MM.1S (cell line): ENCODE measurements around the gene TMEM115.

ENCODE experiments used
- DNase-seq: peaks from one replicate; pipeline ENCODE4 v3.0.0-alpha.2; 2015
- H2AFZ ChIP-seq: fragments of 300-600 bp; sonication (generic); 2 replicates; pipeline ENCODE4 v1.6.0; 2016; ENCODE audit warnings: antibody characterized with exemption, low read length
- H3F3A ChIP-seq: fragments of 300-600 bp; sonication (generic); 2 replicates; pipeline ENCODE4 v1.6.1; 2016; ENCODE audit warnings: mild to moderate bottlenecking, antibody characterized with exemption, low read length, moderate library complexity, mixed read lengths; ENCODE audit not compliant: insufficient read depth
- H3K27ac ChIP-seq: fragments of 300-600 bp; sonication (generic); 2 replicates; pipeline ENCODE4 v1.5.1; 2016; ENCODE audit warnings: mild to moderate bottlenecking, low read length
- H3K27me3 ChIP-seq: fragments of 300-600 bp; sonication (generic); replicated peaks from 2 replicates; pipeline ENCODE4 v1.6.0; 2016; ENCODE audit warnings: low read length; ENCODE audit not compliant: insufficient read depth
- H3K36me3 ChIP-seq: fragments of 300-600 bp; sonication (generic); replicated peaks from 2 replicates; pipeline ENCODE4 v1.6.1; 2016; ENCODE audit warnings: mild to moderate bottlenecking, low read length, mixed read lengths; ENCODE audit not compliant: insufficient read depth
- H3K4me1 ChIP-seq: fragments of 300-600 bp; sonication (generic); 2 replicates; pipeline ENCODE4 v1.6.1; 2016; ENCODE audit warnings: low read length, mixed read lengths
- H3K4me2 ChIP-seq: fragments of 300-600 bp; sonication (generic); 2 replicates; pipeline ENCODE4 v1.6.0; 2016; ENCODE audit warnings: low read depth, low read length
- H3K4me3 ChIP-seq: fragments of 300-600 bp; sonication (generic); 2 replicates; pipeline ENCODE4 v1.5.1; 2016; ENCODE audit warnings: low read length, mixed read lengths
- H3K79me2 ChIP-seq: fragments of 300-600 bp; sonication (generic); 2 replicates; pipeline ENCODE4 v1.6.1; 2016; ENCODE audit warnings: mixed run types, low read length, mixed read lengths
- H3K9ac ChIP-seq: fragments of 300-600 bp; sonication (generic); 2 replicates; pipeline ENCODE4 v1.6.1; 2016; ENCODE audit warnings: low read length, mixed read lengths
- H3K9me2 ChIP-seq: fragments of 300-600 bp; sonication (generic); replicated peaks from 2 replicates; pipeline ENCODE4 v1.6.1; 2016; ENCODE audit warnings: mild to moderate bottlenecking, low read length, mixed read lengths; ENCODE audit not compliant: insufficient read depth
- H3K9me3 ChIP-seq: fragments of 300-600 bp; sonication (generic); replicated peaks from 2 replicates; pipeline ENCODE4 v1.6.1; 2016; ENCODE audit warnings: mild to moderate bottlenecking, low read length, mixed read lengths; ENCODE audit not compliant: insufficient read depth
- H4K20me1 ChIP-seq: fragments of 300-600 bp; sonication (generic); 2 replicates; pipeline ENCODE4 v1.6.1; 2016; ENCODE audit warnings: mild to moderate bottlenecking, low read length, moderate library complexity, mixed read lengths; ENCODE audit not compliant: insufficient read depth
- CTCF ChIP-seq: fragments of 300-600 bp; sonication (generic); IDR thresholded peaks from 2 replicates; pipeline ENCODE4 v1.5.1; 2016; ENCODE audit warnings: antibody characterized with exemption, low read length, mixed read lengths
- EZH2 ChIP-seq: fragments of 300-600 bp; sonication (generic); optimal IDR thresholded peaks from 2 replicates; pipeline ENCODE3; 2017; ENCODE audit warnings: low read depth, mild to moderate bottlenecking, antibody characterized with exemption, low read length, mixed read lengths
- EZH2phosphoT487 ChIP-seq: fragments of 300-600 bp; sonication (generic); IDR thresholded peaks from 2 replicates; pipeline ENCODE4 v1.6.1; 2018; ENCODE audit warnings: antibody characterized with exemption, low read length

TMEM115 gene

DNA sequence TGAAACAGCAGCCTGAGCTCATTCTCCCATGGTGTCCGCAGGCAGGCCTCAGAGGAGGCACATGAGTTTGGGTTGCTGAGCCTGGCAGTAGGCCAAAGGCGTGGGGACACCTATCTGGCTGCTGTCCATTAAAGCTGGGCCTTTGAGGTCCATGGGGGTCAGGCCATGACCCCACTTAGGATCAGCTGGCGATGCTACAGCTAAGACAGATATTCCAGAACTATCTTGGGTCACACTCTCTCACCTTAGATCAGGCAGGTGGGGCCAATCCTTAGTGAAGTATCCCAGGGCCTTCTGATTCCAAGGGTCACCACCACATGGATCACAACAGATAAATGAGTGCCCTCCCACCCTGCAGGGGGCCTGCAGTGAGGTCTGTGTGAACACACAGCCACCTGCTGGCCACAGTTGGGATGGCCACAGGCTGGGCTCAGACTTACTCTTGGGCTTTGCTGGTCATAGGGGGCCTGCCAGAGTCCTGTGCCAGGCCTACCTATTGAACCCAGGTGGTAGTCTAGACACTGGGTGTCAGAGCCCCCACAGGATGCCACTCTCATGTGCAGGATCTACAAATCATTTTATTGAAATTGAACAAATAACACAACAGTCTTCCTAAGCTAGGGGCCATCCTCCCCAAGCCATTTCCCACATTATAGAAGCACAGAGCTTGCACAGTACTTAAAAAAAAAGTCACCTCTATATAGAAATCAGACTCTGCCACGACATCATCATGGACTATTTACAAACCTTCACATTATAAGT, 34.8 kb downstream of the TMEM115 start:
- peak; percentile 47 for DNase-seq
- TF ChIP-seq EZH2phosphoT487 (no peak), CTCF (peak; percentile 82)
- Histone ChIP-seq H3K4me2 (no peak overlapping the region), H3K9ac (no peak overlapping the region), H3F3A (peaks cover 9% of the 10 kb centered on the region; the same call in 1 of the 2 replicates), H3K27me3 (no peaks in the 10 kb centered on the region), H4K20me1 (no peaks in the 10 kb centered on the region), H3K4me3 (no peak overlapping the region), H3K9me2 (no peaks in the 10 kb centered on the region), H3K79me2 (peaks cover 36% of the 10 kb centered on the region), H3K36me3 (no peaks in the 10 kb centered on the region), H3K9me3 (no peaks in the 10 kb centered on the region), H3K27ac (no peak overlapping the region), H2AFZ (no peak overlapping the region), H3K4me1 (0 out of 2 replicates have a peak, but pooled peaks cover 7% of the 10 kb centered on the region)

- Histone ChIP-seq H3K9me2 (no peaks in the 10 kb centered on the region), H3K36me3 (no peaks in the 10 kb centered on the region), H3K27me3 (no peaks in the 10 kb centered on the region), H2AFZ (no peak overlapping the region), H4K20me1 (no peaks in the 10 kb centered on the region), H3K27ac (no peak overlapping the region), H3K9ac (no peak overlapping the region), H3K79me2 (peaks cover 37% of the 10 kb centered on the region), H3K9me3 (no peaks in the 10 kb centered on the region), H3K4me1 (0 out of 2 replicates have a peak, but pooled peaks cover 7% of the 10 kb centered on the region), H3F3A (peaks cover 5% of the 10 kb centered on the region; the same call in 1 of the 2 replicates), H3K4me3 (no peak overlapping the region), H3K4me2 (no peak overlapping the region)
- no peak for DNase-seq
- no peak for TF ChIP-seq EZH2phosphoT487
- TF ChIP-seq EZH2 = no peak
- no peak for TF ChIP-seq CTCF
Measured at GRCh38 chr3:50323614-50324199, 35.6 kb downstream of the TMEM115 start.

DNA sequence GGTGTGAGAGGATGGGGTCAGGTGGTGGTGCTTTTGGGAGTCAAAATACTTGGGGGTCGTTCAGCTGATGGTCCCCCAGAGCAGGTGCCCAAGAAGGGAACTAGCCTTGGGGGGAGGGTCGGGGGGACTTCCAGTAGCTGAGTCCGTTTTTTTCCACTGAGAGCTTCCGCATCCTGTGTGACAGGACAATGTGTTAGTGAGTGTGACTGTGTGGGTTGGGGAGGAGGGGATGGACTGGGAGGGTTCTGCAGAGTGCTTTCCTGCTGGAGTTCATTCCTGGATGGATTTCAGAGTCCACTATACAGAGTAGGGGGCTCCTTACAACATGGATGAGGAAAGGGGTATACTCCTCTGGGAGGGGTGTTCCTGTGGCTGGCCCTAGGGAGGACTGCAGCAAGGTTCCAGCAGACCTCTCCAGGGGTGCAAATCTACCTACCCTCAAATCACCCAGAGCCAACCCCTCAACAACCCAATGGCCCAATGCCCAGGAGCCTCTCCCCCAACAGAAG, 36.2 kb downstream of the TMEM115 start:
- no peak overlapping the region for H3K4me2 ChIP-seq
- H3K4me1 ChIP-seq = 0 out of 2 replicates have a peak, but pooled peaks cover 7% of the 10 kb centered on the region
- H3F3A ChIP-seq = no peaks in the 10 kb centered on the region; the same call in 1 of the 2 replicates
- DNase-seq = no peak
- peaks cover 37% of the 10 kb centered on the region for H3K79me2 ChIP-seq
- H3K4me3 ChIP-seq = no peak overlapping the region
- H3K27me3 ChIP-seq = no peaks in the 10 kb centered on the region
- no peak overlapping the region for H3K9ac ChIP-seq
- no peaks in the 10 kb centered on the region for H3K9me3 ChIP-seq
- H3K36me3 ChIP-seq = no peaks in the 10 kb centered on the region
- H2AFZ ChIP-seq = no peak overlapping the region
- no peak overlapping the region for H3K27ac ChIP-seq
- H3K9me2 ChIP-seq = no peaks in the 10 kb centered on the region
- no peaks in the 10 kb centered on the region for H4K20me1 ChIP-seq
- TF ChIP-seq EZH2phosphoT487 = no peak
- TF ChIP-seq CTCF = no peak
- no peak for TF ChIP-seq EZH2
